SK-N-SH treated with all-trans-retinoic acid at 6 μM for 48 hours (cell line): ENCODE measurements around the gene CYP4F12.
A peak's percentile ranks its signal among the peaks of the same experiment; 100 is the strongest.

Experiments used
- ATAC-seq: fragments of 200-7000 bp; cut with Tn5 transposase; 3 replicates; pipeline ENCODE4 v1.9.1; 2020; ENCODE audit warnings: mild to moderate bottlenecking, moderate library complexity
- ARNTL ChIP-seq: fragments of 450-650 bp; formaldehyde crosslinking; IDR thresholded peaks from 2 replicates; pipeline ENCODE4 v1.5.0; 2020; ENCODE audit warnings: low read depth, mild to moderate bottlenecking, moderate library complexity, borderline replicate concordance
- CSDC2 ChIP-seq: fragments of 250-450 bp; sonication (Bioruptor Pico); IDR thresholded peaks from 2 replicates; pipeline ENCODE4 v1.5.0; 2020; ENCODE audit warnings: mild to moderate bottlenecking, moderate library complexity
- ESRRG ChIP-seq: fragments of 250-450 bp; sonication (Bioruptor Pico); IDR thresholded peaks from 2 replicates; pipeline ENCODE4 v1.6.1; 2021; ENCODE audit warnings: mild to moderate bottlenecking
- GLIS3 ChIP-seq: fragments of 250-450 bp; sonication (Bioruptor Pico); IDR thresholded peaks from 2 replicates; pipeline ENCODE4 v1.5.0; 2020; ENCODE audit warnings: mild to moderate bottlenecking, moderate library complexity
- ISL1 ChIP-seq: fragments of 250-450 bp; sonication (Bioruptor Pico); IDR thresholded peaks from 2 replicates; pipeline ENCODE4 v2.1.2; 2022; ENCODE audit warnings: mild to moderate bottlenecking, moderate library complexity
- PPARA ChIP-seq: fragments of 250-450 bp; sonication (Bioruptor Pico); IDR thresholded peaks from 2 replicates; pipeline ENCODE4 v1.5.0; 2020; ENCODE audit warnings: mild to moderate bottlenecking, borderline replicate concordance
- RARB ChIP-seq: fragments of 250-450 bp; sonication (Bioruptor Pico); IDR thresholded peaks from 2 replicates; pipeline ENCODE4 v1.8.0; 2021; ENCODE audit warnings: mild to moderate bottlenecking, moderate library complexity
- SNAI2 ChIP-seq: fragments of 250-450 bp; sonication (Bioruptor Pico); IDR thresholded peaks from 2 replicates; pipeline ENCODE4 v1.5.0; 2020; ENCODE audit warnings: mild to moderate bottlenecking, moderate library complexity
- TCF4 ChIP-seq: fragments of 250-450 bp; sonication (Bioruptor Pico); IDR thresholded peaks from 2 replicates; pipeline ENCODE4 v1.8.0; 2021; ENCODE audit warnings: mild to moderate bottlenecking, moderate library complexity, borderline replicate concordance
- TOX ChIP-seq: fragments of 250-450 bp; sonication (Bioruptor Pico); IDR thresholded peaks from 2 replicates; pipeline ENCODE4 v1.8.0; 2021; ENCODE audit warnings: mild to moderate bottlenecking, moderate library complexity, borderline replicate concordance
- ZC3H10 ChIP-seq: fragments of 250-450 bp; sonication (Bioruptor Pico); IDR thresholded peaks from 2 replicates; pipeline ENCODE4 v1.5.1; 2021; ENCODE audit warnings: mild to moderate bottlenecking, moderate library complexity
- ZFP3 ChIP-seq: fragments of 250-450 bp; sonication (Bioruptor Pico); IDR thresholded peaks from 2 replicates; pipeline ENCODE4 v1.5.0; 2020; ENCODE audit warnings: mild to moderate bottlenecking, moderate library complexity
- ZNF565 ChIP-seq: fragments of 450-650 bp; formaldehyde crosslinking; conservative IDR thresholded peaks from 2 replicates; pipeline ENCODE4 v1.5.0; 2020; ENCODE audit warnings: low read depth, mild to moderate bottlenecking, moderate library complexity
- ZNF70 ChIP-seq: fragments of 450-650 bp; formaldehyde crosslinking; IDR thresholded peaks from 2 replicates; pipeline ENCODE4 v1.5.0; 2020; ENCODE audit warnings: mild to moderate bottlenecking, moderate library complexity
- ZNF8 ChIP-seq: fragments of 450-650 bp; formaldehyde crosslinking; IDR thresholded peaks from 2 replicates; pipeline ENCODE4 v1.5.0; 2020; ENCODE audit warnings: mild to moderate bottlenecking, moderate library complexity
- TF ChIP-seq, protein P1 (sequence below): fragments of 250-450 bp; sonication (Bioruptor Pico); IDR thresholded peaks from 2 replicates; pipeline ENCODE4 v1.8.0; 2021; ENCODE audit warnings: low read depth, mild to moderate bottlenecking, moderate library complexity, borderline replicate concordance
- TF ChIP-seq, protein P2 (sequence below): fragments of 250-450 bp; sonication (Bioruptor Pico); IDR thresholded peaks from 2 replicates; pipeline ENCODE4 v1.5.0; 2020; ENCODE audit warnings: mild to moderate bottlenecking, moderate library complexity
- TF ChIP-seq, protein P3 (sequence below): fragments of 250-450 bp; sonication (Bioruptor Pico); IDR thresholded peaks from 2 replicates; pipeline ENCODE4 v1.8.0; 2020; ENCODE audit warnings: mild to moderate bottlenecking, moderate library complexity, borderline replicate concordance
- TF ChIP-seq, protein P4 (sequence below): fragments of 250-450 bp; sonication (Bioruptor Pico); IDR thresholded peaks from 2 replicates; pipeline ENCODE4 v1.5.1; 2021; ENCODE audit warnings: mild to moderate bottlenecking, moderate library complexity
- TF ChIP-seq, protein P5 (sequence below): fragments of 250-450 bp; sonication (Bioruptor Pico); IDR thresholded peaks from 2 replicates; pipeline ENCODE4 v1.5.1; 2020; ENCODE audit warnings: low read depth, mild to moderate bottlenecking, moderate library complexity

Gene CYP4F12

DNA sequence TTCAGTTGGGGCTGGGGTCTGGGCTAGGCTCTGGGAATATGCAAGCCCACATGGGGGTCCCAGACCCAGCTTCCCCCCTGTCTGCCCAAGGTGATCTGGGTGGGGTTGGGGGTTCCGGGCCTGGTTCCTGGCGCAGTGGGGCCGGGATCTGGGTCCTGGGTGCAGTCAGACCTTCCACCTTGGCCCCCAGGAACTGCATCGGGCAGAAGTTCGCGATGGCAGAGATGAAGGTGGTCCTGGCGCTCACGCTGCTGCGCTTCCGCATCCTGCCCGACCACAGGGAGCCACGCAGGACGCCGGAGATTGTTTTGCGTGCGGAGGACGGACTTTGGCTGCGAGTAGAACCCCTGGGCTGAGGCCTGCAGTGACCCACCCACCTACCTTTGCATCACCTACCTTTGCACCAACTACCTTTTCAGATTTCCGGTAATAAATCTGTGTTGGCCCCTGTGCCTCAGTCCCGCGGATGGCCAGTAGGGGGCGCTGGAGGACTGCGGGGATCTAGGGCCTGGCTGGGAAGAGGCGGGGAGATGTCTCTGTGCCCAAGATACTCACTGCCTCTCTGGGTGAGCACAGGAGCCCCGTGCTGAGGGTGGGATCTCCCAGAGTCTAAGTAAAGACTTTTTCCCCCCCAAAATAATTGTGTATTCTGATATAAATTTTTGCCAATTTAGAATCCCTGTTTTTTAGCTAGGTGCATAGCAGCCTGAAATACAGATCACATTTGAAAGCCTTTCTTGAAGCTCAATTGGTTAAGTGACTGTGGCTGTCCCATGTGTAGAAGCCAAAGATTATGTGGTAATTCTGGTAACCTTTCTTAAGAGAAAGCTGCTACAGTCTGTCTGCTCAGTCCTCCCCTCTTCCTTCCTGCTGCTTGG lies 43.6 kb upstream of the CYP4F12 start (continued):
- no peak for TF ChIP-seq ISL1

DNA sequence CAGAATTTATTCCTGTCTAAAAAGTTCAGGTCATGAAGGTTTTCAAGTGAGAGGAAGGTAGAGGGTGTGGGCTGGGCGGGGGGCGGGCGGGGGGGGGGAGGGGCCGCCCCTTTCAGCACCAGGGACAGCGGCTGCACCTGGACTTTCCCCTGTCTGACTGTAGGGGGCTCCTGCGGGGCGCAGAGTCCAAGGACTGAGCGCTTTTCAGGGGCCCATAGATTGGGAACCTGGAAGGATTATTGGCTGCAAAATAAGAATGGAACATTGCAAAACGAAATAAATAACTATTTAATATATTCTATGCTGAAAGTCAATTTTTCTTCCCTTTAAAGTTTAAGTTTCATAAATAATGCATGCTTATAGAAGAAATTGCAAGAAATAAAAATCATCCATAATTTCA lies 41.1 kb upstream of the CYP4F12 start:
- peak; percentile 40; the same call in 1 of the 3 replicates for ATAC-seq
- TF ChIP-seq TCF4: no peak
- TF ChIP-seq, protein P1, sequence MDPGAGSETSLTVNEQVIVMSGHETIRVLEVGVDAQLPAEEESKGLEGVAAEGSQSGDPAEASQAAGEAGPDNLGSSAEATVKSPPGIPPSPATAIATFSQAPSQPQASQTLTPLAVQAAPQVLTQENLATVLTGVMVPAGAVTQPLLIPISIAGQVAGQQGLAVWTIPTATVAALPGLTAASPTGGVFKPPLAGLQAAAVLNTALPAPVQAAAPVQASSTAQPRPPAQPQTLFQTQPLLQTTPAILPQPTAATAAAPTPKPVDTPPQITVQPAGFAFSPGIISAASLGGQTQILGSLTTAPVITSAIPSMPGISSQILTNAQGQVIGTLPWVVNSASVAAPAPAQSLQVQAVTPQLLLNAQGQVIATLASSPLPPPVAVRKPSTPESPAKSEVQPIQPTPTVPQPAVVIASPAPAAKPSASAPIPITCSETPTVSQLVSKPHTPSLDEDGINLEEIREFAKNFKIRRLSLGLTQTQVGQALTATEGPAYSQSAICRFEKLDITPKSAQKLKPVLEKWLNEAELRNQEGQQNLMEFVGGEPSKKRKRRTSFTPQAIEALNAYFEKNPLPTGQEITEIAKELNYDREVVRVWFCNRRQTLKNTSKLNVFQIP (CRISPR knock-in tag): no peak
- TF ChIP-seq GLIS3: no peak
- TF ChIP-seq ZC3H10 (CRISPR knock-in tag): no peak
- TF ChIP-seq, protein P2, sequence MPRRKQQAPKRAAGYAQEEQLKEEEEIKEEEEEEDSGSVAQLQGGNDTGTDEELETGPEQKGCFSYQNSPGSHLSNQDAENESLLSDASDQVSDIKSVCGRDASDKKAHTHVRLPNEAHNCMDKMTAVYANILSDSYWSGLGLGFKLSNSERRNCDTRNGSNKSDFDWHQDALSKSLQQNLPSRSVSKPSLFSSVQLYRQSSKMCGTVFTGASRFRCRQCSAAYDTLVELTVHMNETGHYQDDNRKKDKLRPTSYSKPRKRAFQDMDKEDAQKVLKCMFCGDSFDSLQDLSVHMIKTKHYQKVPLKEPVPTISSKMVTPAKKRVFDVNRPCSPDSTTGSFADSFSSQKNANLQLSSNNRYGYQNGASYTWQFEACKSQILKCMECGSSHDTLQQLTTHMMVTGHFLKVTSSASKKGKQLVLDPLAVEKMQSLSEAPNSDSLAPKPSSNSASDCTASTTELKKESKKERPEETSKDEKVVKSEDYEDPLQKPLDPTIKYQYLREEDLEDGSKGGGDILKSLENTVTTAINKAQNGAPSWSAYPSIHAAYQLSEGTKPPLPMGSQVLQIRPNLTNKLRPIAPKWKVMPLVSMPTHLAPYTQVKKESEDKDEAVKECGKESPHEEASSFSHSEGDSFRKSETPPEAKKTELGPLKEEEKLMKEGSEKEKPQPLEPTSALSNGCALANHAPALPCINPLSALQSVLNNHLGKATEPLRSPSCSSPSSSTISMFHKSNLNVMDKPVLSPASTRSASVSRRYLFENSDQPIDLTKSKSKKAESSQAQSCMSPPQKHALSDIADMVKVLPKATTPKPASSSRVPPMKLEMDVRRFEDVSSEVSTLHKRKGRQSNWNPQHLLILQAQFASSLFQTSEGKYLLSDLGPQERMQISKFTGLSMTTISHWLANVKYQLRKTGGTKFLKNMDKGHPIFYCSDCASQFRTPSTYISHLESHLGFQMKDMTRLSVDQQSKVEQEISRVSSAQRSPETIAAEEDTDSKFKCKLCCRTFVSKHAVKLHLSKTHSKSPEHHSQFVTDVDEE: no peak
- no peak for TF ChIP-seq SNAI2 (CRISPR knock-in tag)
- TF ChIP-seq, protein P3, sequence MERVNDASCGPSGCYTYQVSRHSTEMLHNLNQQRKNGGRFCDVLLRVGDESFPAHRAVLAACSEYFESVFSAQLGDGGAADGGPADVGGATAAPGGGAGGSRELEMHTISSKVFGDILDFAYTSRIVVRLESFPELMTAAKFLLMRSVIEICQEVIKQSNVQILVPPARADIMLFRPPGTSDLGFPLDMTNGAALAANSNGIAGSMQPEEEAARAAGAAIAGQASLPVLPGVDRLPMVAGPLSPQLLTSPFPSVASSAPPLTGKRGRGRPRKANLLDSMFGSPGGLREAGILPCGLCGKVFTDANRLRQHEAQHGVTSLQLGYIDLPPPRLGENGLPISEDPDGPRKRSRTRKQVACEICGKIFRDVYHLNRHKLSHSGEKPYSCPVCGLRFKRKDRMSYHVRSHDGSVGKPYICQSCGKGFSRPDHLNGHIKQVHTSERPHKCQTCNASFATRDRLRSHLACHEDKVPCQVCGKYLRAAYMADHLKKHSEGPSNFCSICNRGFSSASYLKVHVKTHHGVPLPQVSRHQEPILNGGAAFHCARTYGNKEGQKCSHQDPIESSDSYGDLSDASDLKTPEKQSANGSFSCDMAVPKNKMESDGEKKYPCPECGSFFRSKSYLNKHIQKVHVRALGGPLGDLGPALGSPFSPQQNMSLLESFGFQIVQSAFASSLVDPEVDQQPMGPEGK (CRISPR knock-in tag): no peak

DNA sequence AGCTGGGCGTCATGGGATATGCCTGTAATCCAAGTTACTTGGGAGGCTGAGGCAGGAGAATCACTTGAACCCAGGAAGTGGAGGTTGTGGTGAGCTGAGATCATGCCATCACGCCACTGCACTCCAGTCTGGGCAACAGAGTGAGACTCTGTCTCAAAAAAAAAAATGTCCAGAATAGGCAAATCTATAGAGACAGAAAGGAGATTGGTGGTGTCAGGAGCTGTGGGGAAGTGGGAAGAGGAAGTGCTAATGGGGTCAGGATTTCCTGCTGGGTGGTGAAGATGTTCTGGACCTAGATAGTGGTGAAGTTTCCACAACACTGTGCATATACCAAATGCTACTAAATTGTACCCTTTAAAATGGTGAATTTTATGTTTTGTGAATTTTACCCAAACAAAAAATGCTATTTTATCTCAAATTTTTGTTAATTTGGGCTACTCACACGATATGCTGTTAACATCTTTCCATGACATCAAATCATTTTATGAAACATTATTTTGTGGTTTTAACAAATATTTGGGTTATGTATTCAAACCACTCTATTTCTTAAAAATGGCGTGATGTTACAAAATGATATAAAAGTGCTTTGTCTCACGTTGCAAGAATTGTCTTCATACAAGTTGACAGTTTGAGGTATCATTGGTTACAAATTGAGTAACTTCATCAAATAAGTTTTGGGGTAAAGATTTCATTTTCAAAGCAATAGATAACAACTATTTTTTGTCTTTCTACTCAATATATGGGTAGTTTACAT lies 39.6 kb upstream of the CYP4F12 start:
- ATAC-seq: no peak

More for the DNA sequence above, 39.6 kb upstream of the CYP4F12 start:
- no peak for TF ChIP-seq RARB (CRISPR knock-in tag)
- TF ChIP-seq ZNF70: no peak
- TF ChIP-seq ZC3H10 (CRISPR knock-in tag): no peak
- TF ChIP-seq, protein P2: no peak
- TF ChIP-seq, protein P4, sequence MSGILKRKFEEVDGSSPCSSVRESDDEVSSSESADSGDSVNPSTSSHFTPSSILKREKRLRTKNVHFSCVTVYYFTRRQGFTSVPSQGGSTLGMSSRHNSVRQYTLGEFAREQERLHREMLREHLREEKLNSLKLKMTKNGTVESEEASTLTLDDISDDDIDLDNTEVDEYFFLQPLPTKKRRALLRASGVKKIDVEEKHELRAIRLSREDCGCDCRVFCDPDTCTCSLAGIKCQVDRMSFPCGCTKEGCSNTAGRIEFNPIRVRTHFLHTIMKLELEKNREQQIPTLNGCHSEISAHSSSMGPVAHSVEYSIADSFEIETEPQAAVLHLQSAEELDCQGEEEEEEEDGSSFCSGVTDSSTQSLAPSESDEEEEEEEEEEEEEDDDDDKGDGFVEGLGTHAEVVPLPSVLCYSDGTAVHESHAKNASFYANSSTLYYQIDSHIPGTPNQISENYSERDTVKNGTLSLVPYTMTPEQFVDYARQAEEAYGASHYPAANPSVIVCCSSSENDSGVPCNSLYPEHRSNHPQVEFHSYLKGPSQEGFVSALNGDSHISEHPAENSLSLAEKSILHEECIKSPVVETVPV (CRISPR knock-in tag): no peak
- no peak for TF ChIP-seq TOX (CRISPR knock-in tag)
- TF ChIP-seq, protein P1 (CRISPR knock-in tag): no peak
- no peak for TF ChIP-seq ZNF8 (CRISPR knock-in tag)
- no peak for TF ChIP-seq ZNF565
- TF ChIP-seq SNAI2 (CRISPR knock-in tag): no peak
- TF ChIP-seq, protein P5, sequence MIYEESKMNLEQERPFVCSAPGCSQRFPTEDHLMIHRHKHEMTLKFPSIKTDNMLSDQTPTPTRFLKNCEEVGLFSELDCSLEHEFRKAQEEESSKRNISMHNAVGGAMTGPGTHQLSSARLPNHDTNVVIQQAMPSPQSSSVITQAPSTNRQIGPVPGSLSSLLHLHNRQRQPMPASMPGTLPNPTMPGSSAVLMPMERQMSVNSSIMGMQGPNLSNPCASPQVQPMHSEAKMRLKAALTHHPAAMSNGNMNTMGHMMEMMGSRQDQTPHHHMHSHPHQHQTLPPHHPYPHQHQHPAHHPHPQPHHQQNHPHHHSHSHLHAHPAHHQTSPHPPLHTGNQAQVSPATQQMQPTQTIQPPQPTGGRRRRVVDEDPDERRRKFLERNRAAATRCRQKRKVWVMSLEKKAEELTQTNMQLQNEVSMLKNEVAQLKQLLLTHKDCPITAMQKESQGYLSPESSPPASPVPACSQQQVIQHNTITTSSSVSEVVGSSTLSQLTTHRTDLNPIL: no peak
- TF ChIP-seq ZFP3 (CRISPR knock-in tag): no peak
- no peak for TF ChIP-seq ESRRG (CRISPR knock-in tag)
- TF ChIP-seq PPARA: no peak
- TF ChIP-seq ISL1: no peak
- TF ChIP-seq ARNTL (CRISPR knock-in tag): no peak
- no peak for TF ChIP-seq CSDC2 (CRISPR knock-in tag)
